Sigmoid colon (tissue), 7 donors: Measurements from ENCODE around the gene MEGF6. TPM values are rescaled to one million over a fixed set of nuclear protein-coding genes. Genes with fewer than 3 reads are reported as not detected.

Experiments
- DNase-seq: peaks from one replicate; pipeline ENCODE4 v3.0.0-alpha.2; 2019
- H3K27ac ChIP-seq, 4 donors: fragments of 200-600 bp; sonication (generic); one replicate each; pipeline ENCODE4 v1.5.1; 2016 to 2019; ENCODE audit warnings: mild to moderate bottlenecking in 1 of 4
- H3K27me3 ChIP-seq, 3 donors: fragments of 200-600 bp; sonication (generic); one replicate each; pipeline ENCODE4 v1.5.1; 2019; ENCODE audit warnings: mild to moderate bottlenecking in 1 of 3
- H3K36me3 ChIP-seq, 4 donors: fragments of 200-600 bp; sonication (generic); one replicate each; pipeline ENCODE4 v1.5.1; 2016 to 2019
- H3K4me1 ChIP-seq, 4 donors: fragments of 200-600 bp; sonication (generic); one replicate each; pipeline ENCODE4 v1.5.1; 2017 to 2019
- H3K4me3 ChIP-seq, 4 donors: fragments of 200-600 bp; sonication (generic); one replicate each; pipeline ENCODE4 v1.5.1; 2017 to 2019; ENCODE audit warnings: mild to moderate bottlenecking in 2 of 4, moderate library complexity in 1 of 4
- H3K9me3 ChIP-seq, 4 donors: fragments of 200-600 bp in 3 of 4; sonication (generic) in 3 of 4; one replicate each; pipeline versions ENCODE4 v1.5.1 to v1.6.1; 2013 to 2019
- CTCF ChIP-seq, 4 experiments: fragments of 450-650 bp in 3 of 4; fragments of 200-600 bp in 1 of 4; IDR thresholded peaks; one replicate each; pipeline ENCODE4 v1.5.1; 2016 to 2019; ENCODE audit warnings: antibody characterized with exemption in 4 of 4, mild to moderate bottlenecking in 3 of 4, moderate library complexity in 2 of 4
- EP300 ChIP-seq, 4 donors: sonication (generic); formaldehyde crosslinking; IDR thresholded peaks; one replicate each; pipeline ENCODE4 v1.6.1; 2017; ENCODE audit warnings: antibody characterized with exemption in 4 of 4
- POLR2A ChIP-seq, 2 donors: fragments of 450-650 bp; IDR thresholded peaks; one replicate each; pipeline ENCODE4 v1.6.1; 2016; ENCODE audit warnings: antibody characterized with exemption in 2 of 2, mild to moderate bottlenecking in 2 of 2, moderate library complexity in 2 of 2
- POLR2AphosphoS5 ChIP-seq, 4 donors: sonication (generic); formaldehyde crosslinking; IDR thresholded peaks; one replicate each; pipeline ENCODE4 v1.6.1; 2017; ENCODE audit warnings: antibody characterized with exemption in 4 of 4
- WGBS, 2 donors: extraction: QIAGEN DNeasy Blood & Tissue Kit; methylation state at CpG; one replicate each; pipeline ENCODE4 v1.1.7; 2013; 5-methylcytosine and 5-hydroxymethylcytosine counted together
- intact Hi-C: fragments of 100-400 bp; cut with DNase I; formaldehyde crosslinking; loops from one replicate; pipeline ENCODE4 v1.15.1; 2023
- polyA plus RNA-seq, 3 donors: library from polyadenylated mRNA; stranded (reverse); fragments of 200-250 nt; gene quantifications; one replicate each; pipeline ENCODE4 v1.2.3, GENCODE V29; 2013
- total RNA-seq, 4 donors: library from RNA; depleted of rRNA; stranded (reverse); fragments of >200 nt; gene quantifications; one replicate each; pipeline ENCODE4 v1.1.0, GENCODE V29; 2016
- donor health status: healthy with polysubstance abuse.
- donor health status: Bipolar disorder and iron deficiency.
- donor health status: healthy.

The MEGF6 gene
- total and polyA plus RNA-seq, 7 donors = 2.4 to 31.9 (median 7.8) TPM; not detected in 1

DNA sequence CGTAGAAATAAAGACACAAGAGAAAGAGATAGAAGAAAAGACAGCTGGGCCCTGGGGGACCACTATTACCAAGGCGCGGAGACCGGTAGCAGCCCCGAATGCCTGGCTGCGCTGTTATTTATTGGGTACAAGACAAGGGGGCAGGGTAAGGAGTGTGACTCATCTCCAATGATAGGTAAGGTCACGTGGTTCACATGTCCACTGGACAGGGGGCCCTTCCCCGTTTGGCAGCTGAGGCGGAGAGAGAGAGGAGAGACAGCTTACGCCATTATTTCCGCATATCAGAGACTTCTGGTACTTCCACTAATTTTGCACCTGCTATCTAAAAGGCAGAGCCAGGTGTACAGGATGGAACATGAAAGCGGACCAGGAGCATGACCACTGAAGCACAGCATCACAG, 9.4 kb upstream of the MEGF6 start:
- intact Hi-C loops = loop anchor here (2.0 to 10.0 kb wide), 2 partner anchors 168 to 284 kb away; partner anchors contain the start of gene C1orf174
- Histone ChIP-seq H3K4me3 (no peak overlapping the region), H3K36me3 (no peaks in the 10 kb centered on the region), H3K27ac (no peak overlapping the region), H3K4me1 (peaks cover 0 to 36% (median 26%) of the 10 kb centered on the region in 4 donors), H3K27me3 (no peaks in the 10 kb centered on the region), H3K9me3 (no peaks in the 10 kb centered on the region)
- 82 to 89% methylated on average over 12 of the region's 12 CpGs for WGBS, 2 donors
- no peak for DNase-seq
- TF ChIP-seq POLR2A (IDR thresholded peaks at IDR 0.05) (no peak), EP300 (IDR thresholded peaks at IDR 0.05) (no peak)

- WGBS, 2 donors = 17 to 20% methylated on average over 21 of the region's 21 CpGs
- Histone ChIP-seq H3K27me3 (no peaks in the 10 kb centered on the region), H3K4me3 (no peak overlapping the region), H3K36me3 (no peaks in the 10 kb centered on the region), H3K4me1 (peaks cover 0 to 32% (median 21%) of the 10 kb centered on the region in 4 donors), H3K27ac (no peak overlapping the region), H3K9me3 (no peaks in the 10 kb centered on the region)
- TF ChIP-seq POLR2A (IDR thresholded peaks at IDR 0.05) = no peak
- peak; percentile 63 to 87 (median 75) for TF ChIP-seq CTCF (IDR thresholded peaks at IDR 0.05)
- intact Hi-C loops = loop anchor here (1.0 to 2.0 kb wide), 2 partner anchors 54 to 128 kb away; no protein-coding TSS in a partner anchor
- peak; percentile 84 for DNase-seq
Observed at GRCh38 chr1:3618881-3619671, 7.8 kb upstream of the MEGF6 start.

GRCh38 chr1:3618531-3618880, 7.2 kb upstream of the MEGF6 start:
- no peaks in the 10 kb centered on the region for H3K9me3 ChIP-seq
- peaks cover 0 to 27% (median 16%) of the 10 kb centered on the region in 4 donors for H3K4me1 ChIP-seq
- H3K27me3 ChIP-seq = no peaks in the 10 kb centered on the region
- WGBS, 2 donors = 69 to 73% methylated on average over 9 of the region's 9 CpGs
- intact Hi-C loops = loop anchor here (2.0 kb wide), 1 partner anchor 54 kb away; no protein-coding TSS in a partner anchor
- no peak for DNase-seq
- no peaks in the 10 kb centered on the region for H3K36me3 ChIP-seq
- no peak overlapping the region for H3K27ac ChIP-seq
- no peak for TF ChIP-seq POLR2AphosphoS5 (IDR thresholded peaks at IDR 0.05)
- no peak for TF ChIP-seq POLR2A (IDR thresholded peaks at IDR 0.05)
- no peak for TF ChIP-seq EP300 (IDR thresholded peaks at IDR 0.05)
- TF ChIP-seq CTCF (IDR thresholded peaks at IDR 0.05) = no peak
- no peak overlapping the region for H3K4me3 ChIP-seq

GRCh38 chr1:3617806-3618345, 6.6 kb upstream of the MEGF6 start:
- WGBS, 2 donors = 81 to 82% methylated on average over 18 of the region's 18 CpGs
- TF ChIP-seq POLR2A (IDR thresholded peaks at IDR 0.05) (no peak), CTCF (IDR thresholded peaks at IDR 0.05) (no peak), POLR2AphosphoS5 (IDR thresholded peaks at IDR 0.05) (no peak), EP300 (IDR thresholded peaks at IDR 0.05) (no peak)
- no peak overlapping the region for H3K4me3 ChIP-seq
- no peak overlapping the region for H3K27ac ChIP-seq
- no peaks in the 10 kb centered on the region for H3K36me3 ChIP-seq
- no peaks in the 10 kb centered on the region for H3K9me3 ChIP-seq
- peaks cover 0 to 4% (median 0%) of the 10 kb centered on the region in 3 donors for H3K27me3 ChIP-seq
- intact Hi-C loops = loop anchor here (2.0 kb wide), 1 partner anchor 53 kb away; no protein-coding TSS in a partner anchor
- peaks cover 0 to 20% (median 10%) of the 10 kb centered on the region in 4 donors for H3K4me1 ChIP-seq
- no peak for DNase-seq

DNA sequence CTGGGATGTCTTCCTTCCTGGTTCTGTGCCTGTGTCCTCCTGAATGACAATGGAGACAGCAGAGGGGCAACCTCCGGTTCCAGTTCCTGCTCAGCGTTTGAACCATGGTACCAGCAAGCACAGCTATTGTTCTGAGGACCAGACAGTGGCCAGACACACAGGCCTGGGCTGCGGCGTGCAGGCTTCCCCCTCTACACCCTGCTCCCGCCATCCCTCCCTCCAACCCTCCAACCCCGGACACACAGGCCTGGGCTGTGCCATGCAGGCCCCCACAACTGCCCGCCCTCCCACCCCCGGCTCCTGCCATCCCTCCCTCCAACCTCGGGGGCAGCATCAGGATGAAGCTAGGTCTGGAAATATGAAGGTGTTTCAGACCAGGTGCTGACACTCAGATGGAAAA, 5.6 kb upstream of the MEGF6 start:
- no peaks in the 10 kb centered on the region for H3K9me3 ChIP-seq
- no peak overlapping the region for H3K4me3 ChIP-seq
- H3K36me3 ChIP-seq = no peaks in the 10 kb centered on the region
- H3K4me1 ChIP-seq = peaks cover 0 to 19% (median 6%) of the 10 kb centered on the region in 4 donors
- H3K27ac ChIP-seq = no peak overlapping the region
- H3K27me3 ChIP-seq = peaks cover 0 to 15% (median 1%) of the 10 kb centered on the region in 3 donors
- 86 to 87% methylated on average over 9 of the region's 9 CpGs for WGBS, 2 donors
- intact Hi-C loops = no loop called here
- no peak for DNase-seq
- TF ChIP-seq POLR2AphosphoS5 (IDR thresholded peaks at IDR 0.05) (no peak), POLR2A (IDR thresholded peaks at IDR 0.05) (no peak), EP300 (IDR thresholded peaks at IDR 0.05) (no peak), CTCF (IDR thresholded peaks at IDR 0.05) (no peak)
